BE2C (cell line): ENCODE data around the gene DTL.
A peak's percentile ranks its signal among the peaks of the same experiment; 100 is the strongest.

Experiments used
- DNase-seq: peaks from one replicate; pipeline ENCODE4 v3.0.0-alpha.2; 2020
- H3K27me3 ChIP-seq: fragments of 250-450 bp; sonication (Bioruptor Pico); 2 replicates; pipeline ENCODE4 v1.5.1; 2020; ENCODE audit warnings: mild to moderate bottlenecking
- H3K36me3 ChIP-seq: fragments of 250-450 bp; sonication (Bioruptor Pico); 2 replicates; pipeline ENCODE4 v1.5.1; 2020; ENCODE audit warnings: mild to moderate bottlenecking
- H3K4me1 ChIP-seq: fragments of 250-450 bp; sonication (Bioruptor Pico); 2 replicates; pipeline ENCODE4 v1.5.1; 2020
- H3K4me3 ChIP-seq: 2 replicates; pipeline ENCODE4 v1.5.1; 2011; ENCODE audit warnings: low read depth, low read length
- H3K9me3 ChIP-seq: fragments of 250-450 bp; sonication (Bioruptor Pico); 2 replicates; pipeline ENCODE4 v1.5.1; 2020
- CTCF ChIP-seq: IDR thresholded peaks from 2 replicates; pipeline ENCODE4 v1.5.1; 2012; ENCODE audit warnings: mild to moderate bottlenecking, low read depth, low read length

The DTL gene

DNA sequence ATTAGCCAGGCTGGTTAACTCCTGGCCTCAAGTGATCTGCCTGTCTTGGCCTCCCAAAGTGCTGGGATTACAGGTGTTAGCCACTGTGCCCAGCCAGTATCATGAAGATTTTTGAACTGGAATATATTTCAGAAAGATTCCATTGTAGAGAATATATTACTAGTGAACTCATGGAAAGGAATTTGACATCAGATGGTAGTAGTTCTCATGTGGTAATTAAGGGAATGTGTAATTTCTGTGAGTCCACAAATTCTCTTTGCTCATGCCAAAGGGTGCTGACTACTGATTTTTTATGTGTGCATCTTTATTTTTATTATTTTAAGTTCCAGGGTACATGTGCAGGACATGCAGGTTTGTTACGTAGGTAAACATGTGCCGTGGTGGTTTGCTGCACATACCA is 10.4 kb downstream of the DTL start:
- H3K9me3 ChIP-seq = no peaks in the 10 kb centered on the region
- DNase-seq = no peak
- peaks cover 88% of the 10 kb centered on the region for H3K36me3 ChIP-seq
- no peak for TF ChIP-seq CTCF
- H3K4me1 ChIP-seq = peaks cover 7% of the 10 kb centered on the region; the same call in 1 of the 2 replicates
- no peaks in the 10 kb centered on the region for H3K27me3 ChIP-seq
- H3K4me3 ChIP-seq = no peak overlapping the region

DNA sequence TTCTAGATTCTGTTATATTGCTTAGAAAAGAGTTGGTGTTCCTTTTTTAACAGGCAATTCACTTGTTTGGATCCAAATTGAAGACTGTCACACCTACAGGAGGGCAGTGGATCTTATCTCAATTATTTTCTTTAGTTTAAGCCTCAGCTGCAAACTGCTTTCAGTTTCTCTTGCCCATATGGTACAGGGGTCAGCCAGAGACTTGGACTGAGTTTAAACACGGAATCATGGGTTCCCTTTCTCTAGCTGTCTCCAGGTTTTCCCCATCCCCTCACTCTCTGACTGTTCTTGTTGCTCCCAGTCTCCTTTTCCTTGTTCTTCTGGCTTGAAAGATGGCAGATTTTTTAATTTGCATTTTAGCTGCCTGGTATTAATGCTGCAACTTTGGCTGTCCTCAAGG is 18.4 kb downstream of the DTL start:
- TF ChIP-seq CTCF = no peak
- no peaks in the 10 kb centered on the region for H3K4me1 ChIP-seq
- H3K27me3 ChIP-seq = no peaks in the 10 kb centered on the region
- no peaks in the 10 kb centered on the region for H3K9me3 ChIP-seq
- no peak overlapping the region for H3K4me3 ChIP-seq
- DNase-seq = no peak
- H3K36me3 ChIP-seq = peaks cover 85% of the 10 kb centered on the region

- no peak overlapping the region for H3K4me3 ChIP-seq
- H3K27me3 ChIP-seq = no peaks in the 10 kb centered on the region
- TF ChIP-seq CTCF = no peak
- H3K4me1 ChIP-seq = no peaks in the 10 kb centered on the region
- no peaks in the 10 kb centered on the region for H3K9me3 ChIP-seq
- DNase-seq = no peak
- H3K36me3 ChIP-seq = peaks cover 73% of the 10 kb centered on the region
Measured at GRCh38 chr1:212055333-212055732, 19.8 kb downstream of the DTL start.

DNA sequence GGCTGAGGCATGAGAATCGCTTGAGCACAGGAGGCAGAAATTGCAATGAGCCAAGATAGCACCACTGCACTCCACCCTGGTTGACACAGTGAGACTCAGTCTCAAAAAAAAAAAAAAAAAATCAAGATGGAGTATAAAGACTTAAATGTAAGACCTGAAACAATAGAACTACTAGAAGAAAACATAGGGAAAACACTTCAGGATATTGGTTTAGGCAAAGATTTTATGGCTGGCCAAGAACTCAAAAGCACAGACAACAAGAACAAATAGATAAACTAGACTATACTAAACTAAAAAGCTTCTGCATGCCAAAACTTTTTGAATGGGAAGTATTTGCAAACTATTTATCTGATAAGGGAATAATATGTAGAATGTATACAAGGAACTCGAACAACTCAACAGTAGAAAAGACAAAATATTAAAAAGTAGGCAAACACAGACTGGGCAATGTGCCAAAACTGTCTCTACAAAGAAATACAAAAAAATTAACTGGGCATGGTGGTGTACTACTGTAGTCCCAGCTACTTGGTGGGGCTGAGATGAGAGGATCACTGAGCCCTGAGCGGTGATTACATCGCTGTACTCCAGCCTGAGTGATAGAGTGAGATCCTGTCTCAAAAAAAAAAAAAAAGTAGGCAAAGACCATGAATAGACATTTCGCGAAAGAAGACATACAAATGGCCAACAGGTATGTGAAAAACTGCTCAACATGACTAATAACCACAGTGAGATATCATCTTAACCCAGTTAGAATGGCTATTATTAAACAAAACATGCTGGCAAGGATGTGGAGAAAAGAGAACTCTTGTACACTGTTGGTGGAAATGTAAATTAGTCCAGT is 25.3 kb downstream of the DTL start:
- no peaks in the 10 kb centered on the region for H3K9me3 ChIP-seq
- no peaks in the 10 kb centered on the region for H3K27me3 ChIP-seq
- no peaks in the 10 kb centered on the region for H3K4me1 ChIP-seq
- H3K4me3 ChIP-seq = no peak overlapping the region
- TF ChIP-seq CTCF = no peak
- no peak for DNase-seq
- peaks cover 55% of the 10 kb centered on the region for H3K36me3 ChIP-seq

GRCh38 chr1:212062832-212063438 is 27.4 kb downstream of the DTL start:
- peak; percentile 77 for TF ChIP-seq CTCF
- no peak overlapping the region for H3K4me3 ChIP-seq
- no peaks in the 10 kb centered on the region for H3K27me3 ChIP-seq
- no peak for DNase-seq
- H3K36me3 ChIP-seq = peaks cover 58% of the 10 kb centered on the region
- no peaks in the 10 kb centered on the region for H3K4me1 ChIP-seq
- no peaks in the 10 kb centered on the region for H3K9me3 ChIP-seq

DNA sequence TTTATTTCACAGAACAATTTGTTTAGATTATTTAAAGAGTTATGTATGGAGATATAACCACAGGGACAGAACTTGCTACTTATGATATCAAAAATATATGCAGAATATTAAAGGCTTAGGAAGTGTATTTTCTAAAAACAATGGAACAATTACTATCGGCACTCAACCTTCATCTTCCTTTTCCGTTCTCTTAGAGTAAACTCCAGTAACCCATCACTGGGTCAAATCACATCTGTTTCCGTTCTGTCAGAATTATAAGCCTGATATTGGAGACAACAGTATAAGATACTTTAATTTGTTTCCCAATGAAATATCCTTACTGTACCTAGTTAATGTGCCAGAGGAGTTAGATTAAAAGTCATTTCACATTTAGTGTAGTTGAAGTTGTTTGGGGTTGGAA is 32.2 kb downstream of the DTL start:
- TF ChIP-seq CTCF = no peak
- no peaks in the 10 kb centered on the region for H3K27me3 ChIP-seq
- DNase-seq = no peak
- no peaks in the 10 kb centered on the region for H3K4me1 ChIP-seq
- H3K9me3 ChIP-seq = no peaks in the 10 kb centered on the region
- H3K36me3 ChIP-seq = peaks cover 72% of the 10 kb centered on the region
- H3K4me3 ChIP-seq = no peak overlapping the region
